Measurements from ENCODE around the gene GLT1D1.

DNA sequence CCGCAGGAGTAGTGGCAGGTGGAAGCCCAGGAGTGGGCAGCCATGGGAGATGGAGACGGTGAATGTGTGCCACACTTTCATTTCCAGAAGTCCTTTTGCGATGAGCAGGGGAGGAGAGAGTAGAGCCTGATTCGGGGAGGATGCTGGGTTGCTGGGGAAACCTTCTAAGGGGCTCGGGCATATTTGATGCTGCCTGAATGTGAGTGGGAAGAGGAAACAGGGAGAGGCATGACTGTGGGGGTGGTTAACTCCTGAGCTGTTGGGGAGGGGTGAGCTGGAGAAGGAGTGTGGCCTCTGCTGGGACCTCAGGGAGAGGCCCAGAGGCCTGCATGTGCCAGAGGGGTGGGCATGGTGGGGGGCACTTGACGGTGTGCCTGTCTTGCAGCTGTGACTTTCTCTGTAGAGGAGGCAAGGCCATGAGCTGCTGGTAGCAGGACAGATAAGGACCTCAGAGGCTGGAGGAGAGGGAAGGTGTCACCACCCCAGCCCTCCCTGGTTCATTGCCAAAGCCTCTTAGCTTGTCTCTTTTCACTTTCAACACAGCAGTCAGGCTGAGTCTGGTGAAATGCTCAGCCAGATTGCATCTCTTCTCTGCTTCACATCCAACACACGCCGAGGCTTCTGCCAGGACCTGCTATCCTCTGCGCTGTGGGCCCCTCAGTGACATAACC lies 11.4 kb downstream of the GLT1D1 start:
- no peak for TF ChIP-seq ZFP3 (CRISPR knock-in tag; IDR thresholded peaks at IDR 0.05)
- TF ChIP-seq TSHZ2 (CRISPR knock-in tag; IDR thresholded peaks at IDR 0.05): no peak
- TF ChIP-seq CREB5 (CRISPR knock-in tag; IDR thresholded peaks at IDR 0.05; ENCODE audit: low read depth): no peak
- TF ChIP-seq, protein P1, sequence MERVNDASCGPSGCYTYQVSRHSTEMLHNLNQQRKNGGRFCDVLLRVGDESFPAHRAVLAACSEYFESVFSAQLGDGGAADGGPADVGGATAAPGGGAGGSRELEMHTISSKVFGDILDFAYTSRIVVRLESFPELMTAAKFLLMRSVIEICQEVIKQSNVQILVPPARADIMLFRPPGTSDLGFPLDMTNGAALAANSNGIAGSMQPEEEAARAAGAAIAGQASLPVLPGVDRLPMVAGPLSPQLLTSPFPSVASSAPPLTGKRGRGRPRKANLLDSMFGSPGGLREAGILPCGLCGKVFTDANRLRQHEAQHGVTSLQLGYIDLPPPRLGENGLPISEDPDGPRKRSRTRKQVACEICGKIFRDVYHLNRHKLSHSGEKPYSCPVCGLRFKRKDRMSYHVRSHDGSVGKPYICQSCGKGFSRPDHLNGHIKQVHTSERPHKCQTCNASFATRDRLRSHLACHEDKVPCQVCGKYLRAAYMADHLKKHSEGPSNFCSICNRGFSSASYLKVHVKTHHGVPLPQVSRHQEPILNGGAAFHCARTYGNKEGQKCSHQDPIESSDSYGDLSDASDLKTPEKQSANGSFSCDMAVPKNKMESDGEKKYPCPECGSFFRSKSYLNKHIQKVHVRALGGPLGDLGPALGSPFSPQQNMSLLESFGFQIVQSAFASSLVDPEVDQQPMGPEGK (CRISPR knock-in tag; IDR thresholded peaks at IDR 0.05; ENCODE audit: borderline replicate concordance): no peak
